Activated naive CD4-positive, alpha-beta T cell (primary cell): ENCODE data around the gene FAIM.
"Not testable (repeated sequence)": the region's sequence is repeated elsewhere in the genome, so short reads cannot be mapped to it uniquely, and the experiment has no call there.

Experiments used
- DNase-seq, 4 experiments: peaks; one replicate each; lab custom pipeline; 2025; lab: John Stamatoyannopoulos, UW

The FAIM gene

GRCh38 chr3:138601661-138602060 lies 6.9 kb upstream of the FAIM start:
- DNase-seq = not testable (repeated sequence)

GRCh38 chr3:138604106-138604595 lies 4.4 kb upstream of the FAIM start:
- not testable (repeated sequence) for DNase-seq

GRCh38 chr3:138609898-138610266 lies 1.3 kb downstream of the FAIM start:
- no peak for DNase-seq

GRCh38 chr3:138615462-138615861 lies 6.9 kb downstream of the FAIM start:
- DNase-seq = no peak

GRCh38 chr3:138620431-138620830 lies 11.9 kb downstream of the FAIM start:
- no peak for DNase-seq

- no peak for DNase-seq
Measured at GRCh38 chr3:138624518-138624917, 15.9 kb downstream of the FAIM start.

- DNase-seq = no peak
Measured at GRCh38 chr3:138625707-138626365, 17.3 kb downstream of the FAIM start.

GRCh38 chr3:138629526-138629925 lies 21.0 kb downstream of the FAIM start:
- no peak for DNase-seq

- DNase-seq = no peak
Measured at GRCh38 chr3:138638641-138639040, 30.1 kb downstream of the FAIM start.

- no peak for DNase-seq
Measured at GRCh38 chr3:138640537-138640936, 32.0 kb downstream of the FAIM start.

GRCh38 chr3:138642226-138642926 lies 33.8 kb downstream of the FAIM start:
- no peak for DNase-seq

- no peak for DNase-seq
Measured at GRCh38 chr3:138642927-138643253, 34.3 kb downstream of the FAIM start.

- DNase-seq = no peak
Measured at GRCh38 chr3:138646008-138646407, 37.4 kb downstream of the FAIM start.

- DNase-seq = no peak
Measured at GRCh38 chr3:138646513-138646912, 37.9 kb downstream of the FAIM start.

- no peak for DNase-seq
Measured at GRCh38 chr3:138649134-138649533, 40.6 kb downstream of the FAIM start.

- no peak for DNase-seq
Measured at GRCh38 chr3:138653567-138653966, 45.0 kb downstream of the FAIM start.

GRCh38 chr3:138657508-138657907 lies 48.9 kb downstream of the FAIM start:
- no peak for DNase-seq

GRCh38 chr3:138668107-138668506 lies 59.5 kb downstream of the FAIM start:
- DNase-seq = no peak

- no peak for DNase-seq
Measured at GRCh38 chr3:138670407-138670806, 61.8 kb downstream of the FAIM start.

- no peak for DNase-seq
Measured at GRCh38 chr3:138673641-138674530, 65.3 kb downstream of the FAIM start.

- no peak for DNase-seq
Measured at GRCh38 chr3:138675393-138675792, 66.8 kb downstream of the FAIM start.

GRCh38 chr3:138678086-138678485 lies 69.5 kb downstream of the FAIM start:
- no peak for DNase-seq

- DNase-seq = no peak
Measured at GRCh38 chr3:138678874-138679392, 70.4 kb downstream of the FAIM start.
